ENCODE data around the gene PCSK1.
"Not testable (repeated sequence)": the region's sequence is repeated elsewhere in the genome, so short reads cannot be mapped to it uniquely, and the experiment has no call there.

PCSK1 gene

DNA sequence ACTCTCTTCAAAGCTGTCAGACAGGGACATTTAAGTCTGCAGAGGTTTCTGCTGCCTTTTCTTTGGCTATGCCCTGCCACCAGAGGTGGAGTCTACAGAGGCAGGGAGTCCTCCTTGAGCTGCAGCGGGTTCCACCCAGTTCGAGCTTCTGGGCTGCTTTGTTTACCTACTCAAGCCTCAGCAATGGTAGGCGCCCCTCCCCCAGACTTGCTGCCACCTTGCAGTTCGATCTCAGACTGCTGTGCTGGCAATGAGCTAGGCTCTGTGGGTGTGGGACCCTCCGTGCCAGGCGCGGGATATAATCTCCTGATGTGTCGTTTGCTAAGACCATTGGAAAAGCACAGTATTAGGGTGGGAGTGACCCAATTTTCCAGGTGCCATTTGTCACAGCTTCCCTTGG is 65.7 kb downstream of the PCSK1 start:
- DNase-seq: not testable (repeated sequence)

GRCh38 chr5:96354237-96354636 is 78.8 kb downstream of the PCSK1 start:
- DNase-seq: no peak

DNA sequence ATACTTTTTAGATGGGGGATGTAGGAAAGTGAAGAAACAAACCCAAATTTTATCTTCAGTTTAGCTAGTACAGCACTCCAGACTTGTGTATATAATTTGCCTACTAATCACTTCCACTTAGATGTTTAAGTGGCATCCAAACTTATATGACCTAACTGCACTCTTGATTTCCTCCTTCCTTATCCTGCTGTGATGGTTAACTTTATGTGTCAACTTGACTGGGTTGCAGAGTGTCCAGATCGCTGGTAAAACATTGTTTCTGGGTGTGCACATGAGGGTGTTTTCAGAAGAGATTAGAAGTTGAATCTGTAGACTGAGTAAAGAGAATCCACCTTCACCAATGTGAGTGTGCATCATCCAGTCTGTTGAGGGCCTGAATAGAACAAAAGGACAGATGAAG is 79.8 kb downstream of the PCSK1 start:
- no peak for DNase-seq

- DNase-seq: no peak
Measured at GRCh38 chr5:96350678-96351077, 82.4 kb downstream of the PCSK1 start.

DNA sequence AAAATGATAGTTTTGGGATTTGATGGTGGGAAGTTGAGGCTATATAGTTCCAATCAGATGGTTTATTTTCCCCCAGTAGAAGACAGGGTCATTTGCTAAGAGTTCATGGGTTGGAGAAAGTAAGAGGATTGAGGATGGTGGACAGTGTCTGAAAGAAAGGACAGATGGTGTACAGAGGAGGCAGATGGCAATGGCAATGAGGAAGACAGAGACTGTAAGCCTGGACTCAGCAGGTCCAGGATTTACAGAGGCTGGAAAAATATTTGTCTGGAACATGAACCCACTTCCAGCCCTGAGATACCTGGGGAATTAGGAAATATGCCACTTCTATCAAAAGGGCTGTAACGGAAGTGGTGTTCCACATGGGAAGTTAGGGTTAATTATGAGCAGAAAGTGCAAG is 84.5 kb downstream of the PCSK1 start:
- no peak for DNase-seq

- no peak for DNase-seq
Measured at GRCh38 chr5:96347502-96348292, 85.4 kb downstream of the PCSK1 start.

GRCh38 chr5:96344678-96345577 is 88.1 kb downstream of the PCSK1 start:
- no peak for DNase-seq

- no peak for DNase-seq
Measured at GRCh38 chr5:96343094-96343493, 90.0 kb downstream of the PCSK1 start.

DNA sequence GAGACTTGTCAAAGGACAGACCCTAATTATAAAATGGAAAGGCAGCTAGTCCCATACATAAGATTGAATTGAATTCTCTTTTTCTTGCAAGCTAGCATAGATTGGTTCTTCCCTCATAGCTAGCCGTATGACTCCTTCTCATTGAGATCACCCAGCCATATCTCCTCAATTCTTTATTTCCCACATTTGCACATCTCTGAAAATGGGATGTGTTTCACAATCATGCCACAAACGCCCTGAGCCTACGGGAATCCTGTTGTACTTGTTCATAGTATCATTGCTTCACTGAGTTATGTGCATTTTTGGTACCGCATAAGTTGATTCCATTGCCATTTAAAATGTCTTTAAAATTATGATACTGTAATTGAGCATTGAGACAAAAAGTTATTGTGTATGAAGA is 90.5 kb downstream of the PCSK1 start:
- no peak for DNase-seq
